Common myeloid progenitor, CD34-positive (primary cell): ENCODE results near the gene SSTR5.

Experiments used
- CTCF ChIA-PET: fragments of 350-600 bp; sonication (Branson Sonifier 250); formaldehyde crosslinking; loops from one replicate; lab custom pipeline; 2021; ENCODE audit warnings: antibody characterized with exemption; lab: Charles Lee
- POLR2A ChIA-PET: fragments of 350-600 bp; sonication (Branson Sonifier 250); formaldehyde crosslinking; loops from one replicate; lab custom pipeline; 2021; ENCODE audit warnings: antibody characterized with exemption; lab: Charles Lee
- DNase-seq, 3 donors: peaks; one replicate each; pipeline versions ENCODE4 v3.0.0 to v3.0.0-alpha.2; 2013
- H3K27ac ChIP-seq, 2 experiments: 1 replicate in 1 of 2; 2 replicates in 1 of 2; pipeline ENCODE4 v1.7.0; 2013; ENCODE audit warnings: inconsistent platforms in 2 of 2, low read length in 2 of 2, mild to moderate bottlenecking in 2 of 2, low read depth in 1 of 2, moderate library complexity in 1 of 2; ENCODE audit not compliant: severe bottlenecking in 2 of 2, insufficient read depth in 1 of 2, poor library complexity in 1 of 2
- H3K27me3 ChIP-seq, 5 experiments: replicated peaks in 2 of 5; 1 replicate in 3 of 5; 2 replicates in 2 of 5; pipeline versions ENCODE4 v1.6.1 to v1.7.0; 2013; ENCODE audit warnings: low read length in 4 of 5, mild to moderate bottlenecking in 2 of 5, moderate library complexity in 2 of 5, inconsistent platforms in 1 of 5; ENCODE audit not compliant: insufficient read depth in 5 of 5, control insufficient read depth in 4 of 5
- H3K36me3 ChIP-seq, 4 experiments: 1 replicate in 2 of 4; 2 replicates in 2 of 4; pipeline versions ENCODE4 v1.6.1 to v1.7.0; 2013; ENCODE audit warnings: low read length in 3 of 4, control low read depth in 1 of 4, mild to moderate bottlenecking in 1 of 4; ENCODE audit not compliant: control insufficient read depth in 4 of 4, insufficient read depth in 4 of 4
- H3K4me1 ChIP-seq, 4 experiments: 1 replicate in 3 of 4; 2 replicates in 1 of 4; pipeline versions ENCODE4 v1.6.1 to v1.7.1; 2013; ENCODE audit warnings: low read length in 3 of 4, mild to moderate bottlenecking in 3 of 4, control low read depth in 1 of 4, inconsistent platforms in 1 of 4, moderate library complexity in 1 of 4; ENCODE audit not compliant: control insufficient read depth in 4 of 4, insufficient read depth in 4 of 4; ENCODE audit errors: control extremely low read depth in 1 of 4
- H3K4me3 ChIP-seq, 7 experiments: 1 replicate in 4 of 7; 2 replicates in 3 of 7; pipeline versions ENCODE4 v1.5.1 to v1.7.0; 2013; ENCODE audit warnings: mild to moderate bottlenecking in 7 of 7, low read length in 6 of 7, moderate library complexity in 6 of 7, inconsistent platforms in 2 of 7, low read depth in 2 of 7, control low read depth in 1 of 7; ENCODE audit not compliant: insufficient read depth in 4 of 7, control insufficient read depth in 1 of 7; ENCODE audit errors: extremely low read depth in 1 of 7
- H3K9me3 ChIP-seq, 5 experiments: 1 replicate in 4 of 5; 2 replicates in 1 of 5; pipeline versions ENCODE4 v1.6.1 to v1.7.1; 2013; ENCODE audit warnings: low read length in 4 of 5, mild to moderate bottlenecking in 2 of 5, inconsistent platforms in 1 of 5, low read depth in 1 of 5, moderate library complexity in 1 of 5; ENCODE audit not compliant: control insufficient read depth in 4 of 5, insufficient read depth in 2 of 5; ENCODE audit errors: control extremely low read depth in 1 of 5
- WGBS: methylation state at CpG from one replicate; pipeline ENCODE4 v1.1.5; 2013; ENCODE audit not compliant: insufficient coverage; 5-methylcytosine and 5-hydroxymethylcytosine counted together

The SSTR5 gene

GRCh38 chr16:1113489-1113888 is 40.9 kb downstream of the SSTR5 start:
- 65% methylated on average over 10 of the region's 16 CpGs for WGBS
- POLR2A ChIA-PET: no interaction called here
- Histone ChIP-seq H3K4me1 (no peaks in the 10 kb centered on the region), H3K9me3 (no peaks in the 10 kb centered on the region), H3K4me3 (no peak overlapping the region), H3K36me3 (no peaks in the 10 kb centered on the region), H3K27me3 (peaks cover 0 to 50% (median 3%) of the 10 kb centered on the region in 5 experiments), H3K27ac (no peak overlapping the region)
- no peak for DNase-seq
- CTCF ChIA-PET: no interaction called here

GRCh38 chr16:1113889-1114526 is 41.5 kb downstream of the SSTR5 start:
- POLR2A ChIA-PET: no interaction called here
- 83% methylated on average over 9 of the region's 15 CpGs for WGBS
- no peaks in the 10 kb centered on the region for H3K36me3 ChIP-seq
- H3K4me3 ChIP-seq: no peak overlapping the region
- H3K9me3 ChIP-seq: no peaks in the 10 kb centered on the region
- H3K27me3 ChIP-seq: peaks cover 0 to 50% (median 3%) of the 10 kb centered on the region in 5 experiments
- no peak overlapping the region for H3K27ac ChIP-seq
- CTCF ChIA-PET: no interaction called here
- H3K4me1 ChIP-seq: no peaks in the 10 kb centered on the region
- DNase-seq: no peak

DNA sequence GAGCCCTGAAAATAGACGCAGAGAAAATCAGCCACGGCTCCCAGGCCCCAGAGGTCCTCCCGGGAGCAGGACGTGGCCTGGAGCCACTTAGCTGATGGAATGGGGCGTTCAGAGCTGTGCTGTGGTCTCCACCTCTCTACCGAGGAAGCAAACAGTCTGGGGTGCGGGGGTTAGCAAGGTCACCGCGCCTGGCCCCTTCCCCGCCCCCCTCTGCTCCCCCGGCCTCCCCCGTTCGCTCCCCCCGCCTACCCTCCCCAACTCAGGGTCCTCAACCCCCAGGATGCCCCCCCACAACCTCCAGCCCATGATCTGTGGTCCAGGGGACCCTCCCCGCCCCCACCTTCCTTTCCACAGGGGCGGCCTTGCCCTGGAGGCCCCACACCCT is 44.1 kb downstream of the SSTR5 start:
- 66% methylated on average over 4 of the region's 16 CpGs for WGBS
- H3K4me1 ChIP-seq: no peaks in the 10 kb centered on the region
- ChIA-PET CTCF (no interaction called here), POLR2A (no interaction called here)
- no peaks in the 10 kb centered on the region for H3K9me3 ChIP-seq
- H3K27ac ChIP-seq: no peak overlapping the region
- no peak for DNase-seq
- H3K36me3 ChIP-seq: no peaks in the 10 kb centered on the region
- H3K27me3 ChIP-seq: peaks cover 0 to 43% (median 0%) of the 10 kb centered on the region in 5 experiments
- no peak overlapping the region for H3K4me3 ChIP-seq

GRCh38 chr16:1117176-1117900 is 44.8 kb downstream of the SSTR5 start:
- Histone ChIP-seq H3K27me3 (peaks cover 0 to 39% (median 0%) of the 10 kb centered on the region in 5 experiments), H3K4me1 (no peaks in the 10 kb centered on the region), H3K27ac (no peak overlapping the region), H3K36me3 (no peaks in the 10 kb centered on the region), H3K4me3 (no peak overlapping the region), H3K9me3 (no peaks in the 10 kb centered on the region)
- ChIA-PET CTCF (no interaction called here), POLR2A (no interaction called here)
- 64% methylated on average over 20 of the region's 34 CpGs for WGBS
- no peak for DNase-seq

DNA sequence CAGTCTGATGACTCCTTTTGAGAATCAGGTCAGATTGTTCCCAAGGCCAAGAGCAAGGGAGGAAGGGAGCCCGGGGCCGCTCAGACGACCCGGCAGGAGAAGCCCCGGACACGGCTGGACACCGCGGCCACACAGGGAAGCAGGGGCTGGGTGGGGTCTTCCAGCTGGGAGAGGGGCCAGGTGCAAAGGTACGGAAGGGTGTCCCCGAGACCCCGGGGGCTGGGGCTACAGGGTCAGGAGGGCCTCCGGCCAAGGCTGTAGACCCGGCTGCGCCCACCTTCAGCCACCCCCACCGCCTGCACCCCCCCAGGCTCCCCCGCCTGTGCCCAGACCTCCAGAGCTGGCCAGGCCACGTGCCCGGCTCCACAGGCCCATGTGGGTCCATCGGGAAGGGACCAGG is 45.4 kb downstream of the SSTR5 start:
- DNase-seq: no peak
- no peaks in the 10 kb centered on the region for H3K9me3 ChIP-seq
- ChIA-PET POLR2A (no interaction called here), CTCF (no interaction called here)
- WGBS: 87% methylated on average over 11 of the region's 19 CpGs
- H3K4me1 ChIP-seq: no peaks in the 10 kb centered on the region
- no peaks in the 10 kb centered on the region for H3K36me3 ChIP-seq
- H3K27me3 ChIP-seq: peaks cover 0 to 36% (median 0%) of the 10 kb centered on the region in 5 experiments
- H3K4me3 ChIP-seq: no peak overlapping the region
- H3K27ac ChIP-seq: no peak overlapping the region

DNA sequence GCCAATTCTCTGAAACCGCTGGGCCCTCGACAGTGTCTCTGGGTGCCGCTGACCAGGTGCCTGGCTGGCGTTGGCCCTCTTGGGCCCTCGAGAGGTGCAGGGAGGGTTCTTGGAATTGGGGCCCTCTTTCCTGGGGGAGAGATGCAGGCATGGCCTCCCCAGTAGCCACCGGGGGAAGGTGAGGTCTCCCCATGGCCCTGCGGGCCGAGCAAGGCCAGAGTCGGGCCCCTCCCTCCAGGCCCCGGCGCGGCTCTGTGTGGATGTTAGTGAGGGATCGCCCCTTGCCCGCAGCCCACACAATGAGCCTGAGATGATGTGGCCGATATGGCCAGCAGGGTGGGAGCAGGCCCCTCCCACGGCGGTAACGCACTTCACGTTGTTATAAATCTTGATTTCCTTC is 46.6 kb downstream of the SSTR5 start:
- CTCF ChIA-PET: no interaction called here
- H3K27me3 ChIP-seq: peaks cover 0 to 30% (median 0%) of the 10 kb centered on the region in 5 experiments
- no peak for DNase-seq
- 65% methylated on average over 16 of the region's 19 CpGs for WGBS
- H3K9me3 ChIP-seq: no peaks in the 10 kb centered on the region
- H3K36me3 ChIP-seq: no peaks in the 10 kb centered on the region
- H3K4me3 ChIP-seq: no peak overlapping the region
- no peak overlapping the region for H3K27ac ChIP-seq
- POLR2A ChIA-PET: no interaction called here
- H3K4me1 ChIP-seq: no peaks in the 10 kb centered on the region

DNA sequence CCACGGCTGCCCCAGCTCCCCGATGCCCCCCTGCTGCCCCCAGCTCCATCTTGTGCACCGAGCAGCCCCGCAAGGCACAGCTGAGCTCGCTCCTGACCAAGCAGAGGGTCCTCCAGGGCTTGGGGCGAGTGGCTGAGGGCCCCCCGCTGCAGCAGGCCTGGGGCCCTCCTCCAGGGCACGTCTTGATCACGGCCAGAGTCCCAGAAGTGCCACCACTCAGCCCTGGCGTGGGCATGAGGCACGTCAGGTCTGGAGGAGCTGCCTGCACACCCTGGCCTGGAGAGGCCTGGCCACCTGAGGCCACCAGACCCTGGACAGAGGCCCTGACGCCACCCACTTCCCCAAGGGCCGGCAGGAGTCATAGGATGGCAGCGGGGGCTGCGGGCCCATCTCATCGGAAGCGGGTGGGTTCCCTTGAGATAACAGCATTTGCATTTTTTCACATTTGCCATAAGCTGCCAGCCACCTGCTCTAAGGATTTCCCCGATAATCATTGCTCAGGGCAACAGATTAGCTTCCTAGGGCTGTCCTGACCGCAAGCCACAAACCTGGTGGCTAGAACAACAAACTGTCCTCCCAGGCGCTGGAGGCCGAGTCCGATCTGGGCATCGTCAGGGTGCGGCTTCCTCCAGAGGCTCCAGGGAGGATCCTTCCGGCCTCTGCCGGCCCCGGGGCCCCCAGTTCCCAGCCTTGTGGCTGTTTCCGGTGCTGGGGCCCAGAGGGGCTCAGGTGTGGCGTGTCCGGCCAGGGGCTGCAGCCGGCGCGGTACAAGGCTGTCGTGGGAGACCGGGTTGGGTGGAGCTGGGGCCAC is 47.4 kb downstream of the SSTR5 start:
- H3K27me3 ChIP-seq: peaks cover 0 to 32% (median 1%) of the 10 kb centered on the region in 5 experiments

More for the DNA sequence above, 47.4 kb downstream of the SSTR5 start:
- H3K36me3 ChIP-seq: no peaks in the 10 kb centered on the region
- H3K4me1 ChIP-seq: no peaks in the 10 kb centered on the region
- no peak for DNase-seq
- H3K4me3 ChIP-seq: no peak overlapping the region
- H3K27ac ChIP-seq: no peak overlapping the region
- ChIA-PET CTCF (no interaction called here), POLR2A (no interaction called here)
- WGBS: 78% methylated on average over 34 of the region's 35 CpGs
- no peaks in the 10 kb centered on the region for H3K9me3 ChIP-seq
